Lower leg skin (tissue), 3 donors: Measurements from ENCODE around the gene ADRB2.

Source experiments
- POLR2A ChIP-seq, 2 donors: fragments of 450-650 bp; IDR thresholded peaks; one replicate each; pipeline ENCODE4 v1.6.1; 2016 to 2017; ENCODE audit warnings: antibody characterized with exemption in 2 of 2, mild to moderate bottlenecking in 1 of 2, moderate library complexity in 1 of 2
- TF ChIP-seq, protein P1 (sequence below), 3 donors: fragments of 450-650 bp; IDR thresholded peaks; one replicate each; pipeline ENCODE4 v1.5.1; 2016; ENCODE audit warnings: antibody characterized with exemption in 3 of 3, mild to moderate bottlenecking in 3 of 3, moderate library complexity in 2 of 3

DNA sequence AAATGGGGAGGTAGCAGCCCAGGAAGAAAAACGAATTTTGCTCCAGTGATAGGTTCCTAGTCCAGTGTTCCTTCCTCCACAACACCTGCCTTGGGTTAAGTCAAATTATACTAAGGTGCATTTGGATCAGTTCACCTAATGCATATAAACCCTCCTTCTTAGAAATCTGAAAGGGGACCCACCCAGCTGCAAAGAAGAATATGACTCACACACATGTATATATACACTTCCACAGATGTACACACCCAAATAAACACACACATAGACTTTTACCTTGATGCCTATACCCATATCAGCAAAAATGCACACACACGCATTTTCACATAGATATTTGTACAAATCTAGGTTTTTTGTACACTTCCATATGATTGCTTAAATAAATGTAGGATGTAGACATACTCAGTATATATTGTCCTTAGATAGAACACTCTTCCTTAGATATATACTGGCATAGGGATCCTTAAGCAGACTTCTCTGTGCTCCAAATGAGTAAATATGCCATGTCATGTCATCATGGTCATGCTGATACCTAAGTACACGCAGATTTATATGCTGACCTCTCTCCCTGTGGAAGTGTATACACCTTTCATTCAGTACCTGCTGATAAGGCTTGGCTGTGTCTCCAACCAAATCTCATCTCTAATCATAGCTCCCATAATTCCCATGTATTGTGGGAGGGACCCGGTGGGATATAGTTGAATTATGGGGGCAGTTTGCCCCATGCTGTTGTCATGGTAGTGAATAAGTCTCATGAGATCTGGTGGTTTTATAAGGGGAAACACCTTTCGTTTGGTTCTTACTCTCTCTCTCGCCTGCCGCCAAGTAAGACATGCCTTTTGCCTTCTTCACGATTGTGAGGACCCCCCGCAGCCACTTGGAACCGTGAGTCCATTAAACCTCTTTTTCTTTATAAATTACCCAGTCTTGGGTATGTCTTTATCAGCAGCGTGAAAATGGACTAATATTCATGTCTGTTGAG, 10.2 kb downstream of the ADRB2 start:
- TF ChIP-seq, protein P1, sequence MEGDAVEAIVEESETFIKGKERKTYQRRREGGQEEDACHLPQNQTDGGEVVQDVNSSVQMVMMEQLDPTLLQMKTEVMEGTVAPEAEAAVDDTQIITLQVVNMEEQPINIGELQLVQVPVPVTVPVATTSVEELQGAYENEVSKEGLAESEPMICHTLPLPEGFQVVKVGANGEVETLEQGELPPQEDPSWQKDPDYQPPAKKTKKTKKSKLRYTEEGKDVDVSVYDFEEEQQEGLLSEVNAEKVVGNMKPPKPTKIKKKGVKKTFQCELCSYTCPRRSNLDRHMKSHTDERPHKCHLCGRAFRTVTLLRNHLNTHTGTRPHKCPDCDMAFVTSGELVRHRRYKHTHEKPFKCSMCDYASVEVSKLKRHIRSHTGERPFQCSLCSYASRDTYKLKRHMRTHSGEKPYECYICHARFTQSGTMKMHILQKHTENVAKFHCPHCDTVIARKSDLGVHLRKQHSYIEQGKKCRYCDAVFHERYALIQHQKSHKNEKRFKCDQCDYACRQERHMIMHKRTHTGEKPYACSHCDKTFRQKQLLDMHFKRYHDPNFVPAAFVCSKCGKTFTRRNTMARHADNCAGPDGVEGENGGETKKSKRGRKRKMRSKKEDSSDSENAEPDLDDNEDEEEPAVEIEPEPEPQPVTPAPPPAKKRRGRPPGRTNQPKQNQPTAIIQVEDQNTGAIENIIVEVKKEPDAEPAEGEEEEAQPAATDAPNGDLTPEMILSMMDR (IDR thresholded peaks at IDR 0.05): no peak
- no peak for TF ChIP-seq POLR2A (IDR thresholded peaks at IDR 0.05)
